Measurements from ENCODE around the gene CFAP99.
"Not testable (repeated sequence)": the region's sequence is repeated elsewhere in the genome, so short reads cannot be mapped to it uniquely, and the experiment has no call there.

CFAP99 gene

GRCh38 chr4:2446656-2447564 lies 28.2 kb downstream of the CFAP99 start:
- DNase-seq (ENCODE audit: low read depth in 2 of 2), result no peak

- DNase-seq (ENCODE audit: low read depth in 2 of 2), result no peak
Observed at GRCh38 chr4:2448589-2448988, 29.8 kb downstream of the CFAP99 start.

DNA sequence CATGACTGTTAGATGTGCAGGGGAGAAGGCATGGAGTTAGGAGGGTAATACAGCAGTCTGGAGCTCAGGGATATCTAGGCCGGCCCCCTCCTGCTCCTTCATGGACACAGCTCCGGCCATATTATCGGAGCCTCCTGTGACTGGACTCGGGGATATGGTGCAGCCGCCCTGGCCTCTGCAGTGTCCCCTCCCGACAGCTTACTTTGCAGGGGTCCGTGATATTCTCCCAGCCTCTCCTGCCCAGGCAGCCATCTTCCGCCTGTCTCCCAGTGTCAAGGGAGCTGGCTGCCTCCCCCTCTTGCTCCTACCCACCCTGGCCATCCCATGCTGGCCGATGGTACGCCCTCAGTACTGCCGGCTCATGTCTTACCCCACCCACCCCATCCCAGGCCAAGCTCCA lies 30.3 kb downstream of the CFAP99 start:
- DNase-seq (ENCODE audit: low read depth in 2 of 2), result no peak

- no peak for DNase-seq (ENCODE audit: low read depth in 2 of 2)
Observed at GRCh38 chr4:2449511-2450392, 31.0 kb downstream of the CFAP99 start.

- DNase-seq (ENCODE audit: low read depth in 2 of 2), result no peak
Observed at GRCh38 chr4:2450394-2451035, 31.8 kb downstream of the CFAP99 start.

DNA sequence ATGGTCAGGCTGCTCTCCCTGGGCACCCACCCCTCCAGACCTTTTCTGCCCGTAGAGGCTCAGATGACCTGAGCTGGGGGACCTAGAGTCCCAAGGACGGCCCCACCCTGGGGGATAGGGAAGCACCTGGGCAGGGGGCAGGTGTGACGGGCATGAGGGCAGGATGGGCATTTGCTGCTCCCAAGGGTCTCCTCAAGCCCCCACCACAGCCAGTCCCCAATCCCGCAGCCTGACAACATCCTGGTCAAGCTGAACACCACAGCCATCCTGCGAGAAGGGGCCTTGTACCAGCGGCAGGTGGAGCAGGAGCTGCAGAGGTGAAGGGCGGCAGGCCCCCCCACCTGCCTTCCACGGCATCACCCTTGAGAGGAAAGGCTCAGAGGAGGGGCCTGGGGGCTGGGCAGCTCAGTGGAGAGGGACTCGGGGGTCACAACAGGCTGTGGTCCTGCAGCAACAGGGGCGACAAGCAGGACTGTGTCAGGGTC lies 32.3 kb downstream of the CFAP99 start:
- DNase-seq (ENCODE audit: low read depth in 2 of 2), result no peak

DNA sequence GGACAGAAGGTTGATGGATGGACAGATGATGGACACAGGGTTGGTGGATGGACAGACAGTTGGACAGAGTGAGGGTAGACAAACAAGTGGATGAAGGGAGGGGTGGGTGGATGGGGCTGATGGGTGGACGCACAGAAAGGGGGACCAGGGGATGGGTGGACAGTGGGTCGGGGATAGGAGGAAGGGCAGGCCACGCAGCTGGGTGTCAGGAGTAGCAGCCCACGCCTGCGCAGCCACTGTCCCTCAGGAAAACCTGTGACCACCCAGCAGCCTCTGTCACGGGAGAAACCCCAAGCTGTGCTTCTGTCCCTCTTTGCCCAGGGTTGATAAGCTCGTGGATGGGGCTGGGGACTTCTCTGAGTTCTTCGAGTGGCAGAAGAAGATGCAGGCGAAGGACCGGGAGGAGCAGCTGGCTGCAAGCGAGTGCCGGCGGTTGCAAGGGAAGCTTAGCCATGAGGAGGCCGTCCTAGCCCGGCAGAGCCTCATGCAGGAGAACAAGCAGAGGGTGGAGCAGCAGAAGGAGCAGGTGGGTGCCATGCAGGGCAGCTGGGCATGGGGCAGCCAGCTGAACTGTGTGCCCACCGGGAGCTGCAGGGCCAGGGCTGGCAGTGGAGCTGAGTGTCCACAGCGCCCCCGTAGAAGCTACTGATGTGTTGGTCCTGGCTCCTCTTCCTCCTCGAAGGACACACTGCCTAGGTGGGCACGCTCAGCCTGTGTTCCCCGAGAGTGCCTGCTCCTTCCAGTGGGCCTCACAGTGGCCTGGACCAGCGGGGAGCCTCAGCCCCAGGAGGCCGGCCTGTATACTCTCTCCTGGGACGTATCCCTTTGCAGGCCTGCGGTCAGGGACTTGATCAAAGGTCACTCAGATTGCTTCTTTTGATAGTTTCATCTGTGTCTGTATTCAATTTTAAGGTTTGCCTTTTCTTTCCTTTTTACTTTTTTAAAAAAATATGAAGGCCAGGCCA lies 33.3 kb downstream of the CFAP99 start:
- no peak for DNase-seq (ENCODE audit: low read depth in 2 of 2)

GRCh38 chr4:2457481-2458295 lies 38.9 kb downstream of the CFAP99 start:
- DNase-seq (ENCODE audit: low read depth in 2 of 2), result no peak

GRCh38 chr4:2458546-2459491 lies 40.1 kb downstream of the CFAP99 start:
- DNase-seq (ENCODE audit: low read depth in 2 of 2), result no peak

DNA sequence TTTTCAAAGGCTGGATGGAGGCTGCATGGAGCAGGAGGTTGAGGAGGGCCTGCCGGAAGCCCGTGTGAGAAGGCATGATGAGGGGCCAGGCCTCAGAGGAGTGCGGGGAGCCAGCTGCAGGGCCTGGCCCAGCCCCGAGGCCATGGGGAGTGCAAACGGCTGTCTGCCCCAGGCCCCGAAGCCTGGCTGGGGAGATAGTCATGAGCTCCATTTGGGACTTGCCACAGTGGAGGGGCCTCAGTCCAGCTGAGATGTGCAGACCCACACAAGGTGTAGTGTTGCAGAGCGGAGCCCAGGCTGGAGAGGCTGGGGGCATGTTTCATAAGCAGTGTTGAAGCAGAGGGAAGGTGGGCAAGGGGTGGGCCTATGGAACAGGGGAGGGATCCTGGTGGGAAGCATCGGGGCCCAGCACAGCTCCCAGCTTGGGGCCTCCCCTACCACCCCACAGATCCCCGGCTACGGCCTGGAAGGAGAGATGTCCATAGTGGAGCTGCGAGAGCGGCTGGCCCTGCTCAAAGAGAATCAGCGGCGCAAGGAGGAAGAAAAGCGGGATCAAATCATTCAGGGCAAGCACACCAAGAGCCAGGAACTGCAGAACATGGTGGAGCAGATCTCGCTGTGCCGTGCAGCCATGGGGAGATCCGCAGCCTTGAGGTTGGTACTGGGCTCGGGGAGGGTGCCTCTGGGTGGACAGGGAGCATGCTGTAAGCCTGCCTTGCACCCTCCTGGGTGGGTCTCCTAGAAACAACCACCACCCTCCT lies 41.0 kb downstream of the CFAP99 start:
- no peak for DNase-seq (ENCODE audit: low read depth in 2 of 2)

GRCh38 chr4:2461246-2461960 lies 42.6 kb downstream of the CFAP99 start:
- no peak for DNase-seq (ENCODE audit: low read depth in 2 of 2)

DNA sequence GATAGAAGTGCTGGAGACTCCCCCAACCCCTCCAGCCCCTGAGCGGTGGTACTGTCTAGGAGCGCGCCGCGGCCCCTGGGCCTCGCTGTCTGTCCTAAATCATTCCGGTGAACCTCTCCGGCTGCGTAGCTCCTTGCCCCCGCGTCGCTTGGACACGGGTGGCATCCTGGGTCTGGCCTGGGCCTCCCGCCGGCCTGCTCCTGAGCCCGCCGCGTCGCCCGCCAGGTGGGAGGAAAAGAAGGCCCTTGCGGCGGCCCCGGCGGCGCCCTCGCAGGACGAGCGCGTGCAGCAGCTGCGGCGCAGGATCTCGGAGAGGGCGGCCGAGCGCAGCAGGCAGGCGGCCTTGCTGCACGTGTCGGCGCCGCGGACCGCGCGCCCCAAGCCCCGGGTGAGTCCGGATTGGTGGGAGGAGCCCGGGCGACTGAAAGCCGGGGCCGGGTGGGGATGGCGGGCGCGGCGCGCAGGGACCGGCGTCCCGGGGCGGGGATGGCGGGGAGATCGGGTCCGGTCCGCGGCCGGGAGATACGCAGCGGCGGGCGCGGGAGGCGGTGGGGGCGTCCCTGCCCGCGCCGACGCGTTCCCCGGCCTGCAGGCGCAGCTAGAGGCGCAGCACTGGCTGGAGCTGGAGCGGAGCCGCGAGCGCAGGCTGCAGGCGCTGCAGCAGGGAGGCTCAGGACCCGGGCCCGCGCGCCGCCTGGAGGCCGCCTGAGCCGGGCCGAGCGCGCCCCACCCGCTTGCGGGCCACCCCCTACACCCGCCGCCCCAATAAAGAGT lies 43.6 kb downstream of the CFAP99 start:
- peak; percentile 25 to 43 for DNase-seq (ENCODE audit: low read depth in 2 of 2)

GRCh38 chr4:2462992-2463762 lies 44.4 kb downstream of the CFAP99 start:
- no peak for DNase-seq (ENCODE audit: low read depth in 2 of 2)

GRCh38 chr4:2465032-2465431 lies 46.3 kb downstream of the CFAP99 start:
- no peak for DNase-seq (ENCODE audit: low read depth in 2 of 2)

DNA sequence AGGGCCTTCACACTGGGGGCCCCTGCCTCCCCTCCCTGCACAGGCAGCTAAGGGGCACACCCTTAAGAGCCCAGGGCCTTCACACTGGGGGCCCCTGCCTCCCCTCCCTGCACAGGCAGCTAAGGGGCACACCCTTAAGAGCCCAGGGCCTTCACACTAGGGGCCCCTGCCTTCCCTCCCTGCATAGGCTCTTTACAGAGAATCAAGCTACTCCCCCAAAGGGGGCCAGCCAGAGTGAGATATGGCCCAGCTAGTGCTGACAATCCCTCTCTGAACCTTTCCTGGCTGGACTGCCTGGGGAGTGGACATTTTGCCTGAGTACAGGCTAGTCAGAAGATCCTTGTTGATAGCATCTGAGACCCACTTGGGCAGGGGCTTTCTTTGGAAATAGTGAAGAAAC lies 46.8 kb downstream of the CFAP99 start:
- DNase-seq (ENCODE audit: low read depth in 2 of 2), result not testable (repeated sequence)

Measured in stimulated activated CD8-positive, alpha-beta memory T cell treated with anti-CD3 and anti-CD28 coated beads, Interleukin-2, amount 100 ng/mL, for 1 hour (primary cell).